Measurements from ENCODE around the gene PRH2.

- no peak for TF ChIP-seq CTCF (conservative IDR thresholded peaks at IDR 0.05; ENCODE audit: low read depth in 2 of 2)
- TF ChIP-seq EZH2phosphoT487 (IDR thresholded peaks at IDR 0.05; ENCODE audit: unreplicated experiment) = no peak
- TF ChIP-seq EZH2 (IDR thresholded peaks at IDR 0.05; ENCODE audit: low read depth, unreplicated experiment) = no peak
- TF ChIP-seq CREB1 (CRISPR knock-in tag; IDR thresholded peaks at IDR 0.05; ENCODE audit: low read depth) = no peak
- TF ChIP-seq POLR2AphosphoS5 (IDR thresholded peaks at IDR 0.05; ENCODE audit: low read depth) = no peak
- no peak for TF ChIP-seq REST (IDR thresholded peaks at IDR 0.05; ENCODE audit: unreplicated experiment)
- no peak for TF ChIP-seq ZNF114 (CRISPR knock-in tag; IDR thresholded peaks at IDR 0.05)
- no peak for TF ChIP-seq STAT1 (IDR thresholded peaks at IDR 0.05; ENCODE audit: unreplicated experiment)
- no peak for TF ChIP-seq JUNB (IDR thresholded peaks at IDR 0.05; ENCODE audit: unreplicated experiment)
- no peak for TF ChIP-seq NANOG (IDR thresholded peaks at IDR 0.05; ENCODE audit: borderline replicate concordance)
- TF ChIP-seq ZNF331 (CRISPR knock-in tag; IDR thresholded peaks at IDR 0.05; ENCODE audit: low read depth) = no peak
Observed at GRCh38 chr12:10896854-10897253, 32.2 kb upstream of the PRH2 start.

Data from GM23338 (cell line).